Fibroblast of lung (primary cell): Measurements from ENCODE around the gene PRSS48.

ENCODE experiments used
- CTCF ChIP-seq, 2 donors: IDR thresholded peaks in 1 of 2; conservative IDR thresholded peaks in 1 of 2; 1 replicate in 1 of 2; 2 replicates in 1 of 2; pipeline ENCODE4 v1.5.1; 2011 to 2012; ENCODE audit warnings: low read length in 2 of 2, control low read depth in 1 of 2, inconsistent platforms in 1 of 2, low read depth in 1 of 2, mild to moderate bottlenecking in 1 of 2
- EZH2 ChIP-seq: IDR thresholded peaks from 2 replicates; pipeline ENCODE4 v1.5.1; 2012; ENCODE audit warnings: low read length, control low read depth, mild to moderate bottlenecking; ENCODE audit errors: missing control alignments

- TF ChIP-seq CTCF (conservative IDR thresholded peaks at IDR 0.05 in 1 of 2, IDR thresholded peaks at IDR 0.05 in 1 of 2; ENCODE audit: low read depth in 1 of 2, low read length in 2 of 2) (no peak), EZH2 (no peak)
Observed at GRCh38 chr4:151318307-151319006, 41.5 kb downstream of the PRSS48 start.
